GM18907 (cell line): ENCODE measurements around the gene CDKN2AIP.

Source experiments
- ATAC-seq: cut with Tn5 transposase; IDR thresholded peaks from one replicate; pipeline ENCODE4 v1.9.1; 2021; ENCODE audit warnings: mild to moderate bottlenecking, moderate library complexity; ENCODE audit not compliant: unreplicated experiment

Gene CDKN2AIP

GRCh38 chr4:183444214-183445096, at the start of gene CDKN2AIP:
Gene CDKN2AIP, plus strand, starts transcription at chr4:183444636. Its CDS starts 162 bp downstream, at chr4:183444798.
- peak; percentile 92 for ATAC-seq

- no peak for ATAC-seq
Measured at GRCh38 chr4:183395395-183395794, 49.0 kb upstream of the CDKN2AIP start.

GRCh38 chr4:183396227-183396637, 48.2 kb upstream of the CDKN2AIP start:
- ATAC-seq: no peak

GRCh38 chr4:183397741-183398297, 46.6 kb upstream of the CDKN2AIP start:
- ATAC-seq: no peak

GRCh38 chr4:183398298-183399125, 45.9 kb upstream of the CDKN2AIP start:
- peak; percentile 95 for ATAC-seq

- no peak for ATAC-seq
Measured at GRCh38 chr4:183399126-183399522, 45.3 kb upstream of the CDKN2AIP start.

- ATAC-seq: no peak
Measured at GRCh38 chr4:183399616-183400015, 44.8 kb upstream of the CDKN2AIP start.

- no peak for ATAC-seq
Measured at GRCh38 chr4:183400035-183400434, 44.4 kb upstream of the CDKN2AIP start.

- no peak for ATAC-seq
Measured at GRCh38 chr4:183401473-183401872, 43.0 kb upstream of the CDKN2AIP start.

GRCh38 chr4:183402771-183403170, 41.7 kb upstream of the CDKN2AIP start:
- ATAC-seq: no peak

GRCh38 chr4:183403486-183403885, 41.0 kb upstream of the CDKN2AIP start:
- ATAC-seq: no peak

- ATAC-seq: no peak
Measured at GRCh38 chr4:183403961-183404360, 40.5 kb upstream of the CDKN2AIP start.

GRCh38 chr4:183405303-183405702, 39.1 kb upstream of the CDKN2AIP start:
- ATAC-seq: no peak

- peak; percentile 83 for ATAC-seq
Measured at GRCh38 chr4:183407128-183407585, 37.3 kb upstream of the CDKN2AIP start.

- ATAC-seq: no peak
Measured at GRCh38 chr4:183407635-183408464, 36.6 kb upstream of the CDKN2AIP start.

GRCh38 chr4:183408796-183409195, 35.6 kb upstream of the CDKN2AIP start:
- ATAC-seq: no peak

GRCh38 chr4:183409483-183409882, 35.0 kb upstream of the CDKN2AIP start:
- no peak for ATAC-seq

GRCh38 chr4:183409934-183410333, 34.5 kb upstream of the CDKN2AIP start:
- ATAC-seq: no peak

- peak; percentile 87 for ATAC-seq
Measured at GRCh38 chr4:183411291-183411861, 33.1 kb upstream of the CDKN2AIP start.

GRCh38 chr4:183412821-183413220, 31.6 kb upstream of the CDKN2AIP start:
- ATAC-seq: no peak
